Superior temporal gyrus (tissue), 1 donor: ENCODE results near the gene UBE2D1.
"Not testable (repeated sequence)": the region's sequence is repeated elsewhere in the genome, so short reads cannot be mapped to it uniquely, and the experiment has no call there.

Experiments used
- DNase-seq: peaks from one replicate; pipeline ENCODE4 v3.0.0-alpha.2; 2016; ENCODE audit errors: extremely low spot score

UBE2D1 gene

DNA sequence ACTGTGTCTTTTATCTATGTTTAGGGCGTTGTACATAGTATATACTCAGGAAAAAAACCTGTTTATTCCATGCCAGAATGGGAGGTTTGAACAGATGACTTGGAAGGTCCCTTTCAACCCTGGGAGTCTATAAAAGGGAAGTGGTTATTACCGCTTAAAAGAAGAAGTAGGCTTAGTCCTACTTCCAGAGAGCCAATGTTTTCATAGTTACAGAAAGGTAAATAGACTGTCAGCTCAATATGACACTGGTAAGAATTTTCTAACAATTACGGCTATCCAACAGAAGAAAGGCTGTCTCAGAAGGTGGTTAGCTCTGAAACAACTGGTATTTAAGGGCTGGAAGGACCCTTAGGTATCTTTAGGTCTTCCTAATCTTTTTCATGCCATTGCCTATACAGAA lies 49.3 kb downstream of the UBE2D1 start:
- DNase-seq: no peak

DNA sequence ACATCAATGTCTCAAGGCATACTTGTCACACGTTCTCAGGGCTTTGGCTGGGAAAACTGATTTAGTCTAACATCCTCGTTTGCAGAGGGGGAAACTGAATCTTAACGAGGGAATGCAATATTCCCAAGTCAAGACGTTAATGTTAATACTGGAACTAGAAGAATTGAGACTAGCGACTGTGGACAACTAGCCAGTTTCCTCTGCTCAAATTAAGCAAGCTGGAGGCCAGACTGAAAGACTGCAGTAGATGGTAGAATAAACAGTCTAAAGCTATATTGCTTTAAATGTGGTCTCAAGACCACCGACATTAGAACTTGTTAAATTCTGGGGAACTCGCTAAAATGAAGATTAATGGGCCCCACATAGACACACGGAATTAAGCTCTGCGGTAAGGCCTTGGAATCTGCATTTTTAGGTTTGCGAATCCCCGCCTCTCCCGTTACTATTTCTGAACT lies 49.8 kb downstream of the UBE2D1 start:
- DNase-seq: peak; percentile 68

DNA sequence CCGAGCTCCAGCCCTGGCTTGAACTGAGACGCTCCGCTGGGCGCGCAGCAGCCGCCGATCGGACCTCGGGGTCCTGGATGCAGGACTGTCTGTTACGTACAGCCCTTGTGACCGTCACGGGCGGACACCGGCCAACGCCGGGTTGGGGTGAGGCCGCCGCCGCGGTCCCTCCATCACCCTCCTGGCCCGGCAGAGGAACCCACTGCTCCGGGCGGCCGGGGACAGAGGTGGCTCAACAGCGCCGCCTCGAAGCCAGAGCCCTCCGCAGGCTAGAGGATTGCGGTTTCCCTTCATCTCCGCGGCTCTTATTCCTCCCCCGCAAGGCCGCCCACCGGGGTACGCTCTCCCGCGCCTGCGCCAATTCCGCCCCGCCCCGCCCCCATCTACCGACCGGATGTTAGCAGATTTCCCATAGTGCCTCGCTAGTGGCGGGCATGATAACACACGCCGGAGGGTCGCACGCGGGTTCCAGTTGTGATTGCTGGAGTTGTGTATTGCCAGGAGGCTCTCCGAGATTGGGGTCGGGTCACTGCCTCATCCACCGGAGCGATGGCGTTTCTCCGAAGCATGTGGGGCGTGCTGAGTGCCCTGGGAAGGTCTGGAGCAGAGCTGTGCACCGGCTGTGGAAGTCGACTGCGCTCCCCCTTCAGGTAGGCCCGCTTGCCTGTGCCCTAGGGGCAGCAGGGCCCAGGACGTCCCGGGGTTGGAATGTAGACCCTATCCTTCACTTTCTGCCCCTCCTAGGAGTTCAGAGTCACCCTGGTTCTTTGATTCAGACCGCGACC lies 50.4 kb downstream of the UBE2D1 start, which contains the start of gene TFAM:
Gene TFAM (plus strand): TSS at position 412 of the 785 bp plus-strand sequence. CDS start 138 bp downstream, at position 550.
- DNase-seq: peak; percentile 95

DNA sequence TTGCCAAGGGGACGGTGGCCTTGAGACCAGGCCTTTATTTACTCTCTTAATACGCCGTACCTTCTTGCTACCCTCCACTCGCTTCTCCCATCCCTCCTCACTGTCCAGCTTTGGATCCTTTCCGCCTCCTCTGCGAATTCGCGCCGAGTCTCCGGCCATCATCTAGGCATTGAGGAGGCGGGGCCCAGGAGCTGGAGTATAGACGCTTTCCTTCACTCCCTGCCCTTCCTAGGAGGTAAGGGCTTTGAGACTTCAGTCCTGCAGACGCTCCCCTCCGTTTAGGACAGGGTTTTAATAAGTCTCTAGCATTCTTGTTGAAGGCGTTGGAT lies 50.9 kb downstream of the UBE2D1 start:
- DNase-seq: no peak

DNA sequence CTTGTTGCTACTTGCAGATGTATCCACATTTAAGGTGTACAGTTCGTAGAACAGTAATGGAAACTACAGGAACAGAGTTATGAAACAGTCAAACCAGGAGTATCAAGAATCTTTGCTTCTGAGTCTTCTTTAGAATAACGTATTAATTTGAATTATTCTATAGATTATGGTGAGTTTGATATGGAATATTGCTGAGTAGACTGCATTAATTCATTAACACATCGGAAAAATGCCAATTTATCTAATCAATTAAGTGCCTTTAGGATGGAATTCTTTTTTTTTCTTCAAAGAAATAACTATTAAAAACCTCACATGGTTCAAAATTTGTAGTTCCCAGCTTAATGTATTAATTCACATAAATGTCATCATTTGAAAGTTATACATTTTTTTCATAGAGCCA lies 54.2 kb downstream of the UBE2D1 start:
- no peak for DNase-seq

DNA sequence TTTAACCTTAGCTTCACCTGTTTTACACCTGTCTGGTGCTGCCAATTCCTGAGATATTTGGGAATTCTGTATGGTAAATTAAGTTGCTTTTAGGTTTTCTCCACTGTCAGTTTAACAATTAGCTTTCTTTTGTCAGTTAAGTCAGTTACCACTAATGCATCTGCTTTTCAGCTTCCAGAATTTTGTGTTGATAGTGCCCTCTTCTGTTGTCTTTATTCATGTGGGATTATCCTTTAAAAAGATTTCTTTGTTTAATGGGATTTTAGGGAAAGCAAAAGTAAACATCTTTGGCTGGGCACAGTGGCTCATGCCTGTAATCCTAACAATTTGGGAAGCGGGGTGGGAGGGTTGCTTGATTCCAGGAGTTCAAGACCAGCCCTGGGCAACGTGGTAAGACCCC lies 58.5 kb downstream of the UBE2D1 start:
- DNase-seq: peak; percentile 54

DNA sequence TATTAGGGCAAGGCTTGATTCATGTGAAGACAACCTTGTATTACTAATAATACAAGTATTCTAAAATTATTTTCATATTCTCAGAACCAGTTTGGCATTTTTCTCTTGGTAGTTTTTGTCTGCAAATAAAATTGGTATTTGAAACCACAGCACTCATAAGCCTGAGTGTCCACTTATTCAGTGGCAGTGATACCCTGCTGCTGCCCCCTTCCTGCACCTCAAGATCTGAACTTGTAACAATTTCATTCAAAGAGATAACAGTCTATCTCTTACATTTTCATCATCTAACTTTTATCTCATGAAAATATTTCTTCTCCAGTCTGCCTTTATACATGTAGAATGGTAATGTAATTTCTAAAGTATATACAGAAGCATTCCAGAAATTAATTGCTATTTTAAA lies 59.7 kb downstream of the UBE2D1 start:
- no peak for DNase-seq

DNA sequence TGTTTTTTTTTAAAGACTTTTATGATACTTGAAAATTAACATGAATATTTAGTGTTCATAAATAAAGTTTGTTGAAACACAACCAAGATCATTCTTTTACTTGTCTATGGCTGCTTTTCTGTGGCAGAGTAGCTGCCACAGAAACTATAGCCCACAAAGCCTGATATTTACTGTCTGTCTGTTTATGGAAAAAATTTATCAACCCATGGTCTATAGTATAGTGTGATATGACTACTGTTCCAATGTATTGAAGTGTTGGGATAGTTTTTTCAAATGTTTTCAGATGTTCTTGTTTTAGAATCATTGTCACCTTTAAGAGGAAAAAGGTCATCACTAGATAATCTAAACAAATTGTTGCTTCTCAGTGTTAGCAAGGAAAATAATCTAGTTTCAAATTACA lies 61.3 kb downstream of the UBE2D1 start:
- DNase-seq: no peak

DNA sequence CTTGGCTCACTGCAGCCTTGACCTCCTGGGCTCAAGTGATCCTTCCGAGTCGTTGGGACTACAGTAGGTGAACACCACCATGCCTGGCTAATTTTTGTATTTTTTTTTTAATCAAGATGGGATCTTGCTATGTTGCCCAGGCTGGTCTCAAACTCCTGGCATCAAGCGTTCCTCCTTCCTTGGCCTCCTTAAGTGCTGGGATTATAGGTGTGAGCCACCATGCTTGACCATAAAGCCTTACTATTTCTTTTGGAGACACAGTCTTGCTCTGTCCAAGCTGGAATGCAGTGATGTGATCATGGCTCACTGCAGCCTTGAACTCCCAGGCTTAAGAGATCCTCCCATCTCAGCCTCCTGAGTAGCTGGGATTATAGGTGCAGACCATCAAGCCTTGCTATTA lies 63.0 kb downstream of the UBE2D1 start:
- DNase-seq: no peak

DNA sequence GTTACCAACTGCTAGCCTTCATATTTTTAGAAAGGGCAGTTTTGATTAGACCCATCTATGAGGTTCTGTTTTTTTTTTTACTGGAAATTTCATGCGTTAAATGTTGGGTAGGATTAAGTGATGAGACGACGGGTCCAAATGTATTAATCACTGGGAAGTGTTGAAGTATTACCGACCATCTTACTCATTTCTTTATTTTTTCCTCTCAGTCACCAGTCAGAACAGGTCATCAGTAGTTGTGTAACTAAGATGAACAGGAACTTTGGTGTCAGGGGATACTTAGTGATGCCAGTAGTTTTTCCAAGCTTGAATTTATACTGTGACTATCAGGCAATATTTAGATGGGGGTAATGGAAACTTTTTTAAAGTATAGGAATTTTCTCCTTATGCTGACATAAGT lies 64.6 kb downstream of the UBE2D1 start:
- DNase-seq: no peak

DNA sequence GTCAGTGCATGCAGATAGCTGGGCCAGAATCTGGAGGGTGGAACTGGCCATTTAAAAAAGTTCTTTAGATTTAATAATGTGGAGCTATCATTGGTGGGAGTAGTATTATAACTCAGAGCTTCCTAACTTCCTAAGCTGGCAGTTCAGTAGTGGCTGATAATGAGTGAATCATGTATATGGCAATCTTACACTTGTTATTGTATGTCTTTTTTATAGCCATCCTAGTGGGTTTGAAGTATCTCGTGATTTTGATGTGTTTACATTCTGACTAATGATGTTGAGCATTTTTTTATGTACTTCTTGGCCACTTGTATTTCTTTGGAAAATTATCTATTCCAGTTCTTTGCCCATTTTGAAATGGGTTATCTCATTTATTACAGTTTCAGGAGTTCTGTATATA lies 65.8 kb downstream of the UBE2D1 start:
- DNase-seq: no peak

DNA sequence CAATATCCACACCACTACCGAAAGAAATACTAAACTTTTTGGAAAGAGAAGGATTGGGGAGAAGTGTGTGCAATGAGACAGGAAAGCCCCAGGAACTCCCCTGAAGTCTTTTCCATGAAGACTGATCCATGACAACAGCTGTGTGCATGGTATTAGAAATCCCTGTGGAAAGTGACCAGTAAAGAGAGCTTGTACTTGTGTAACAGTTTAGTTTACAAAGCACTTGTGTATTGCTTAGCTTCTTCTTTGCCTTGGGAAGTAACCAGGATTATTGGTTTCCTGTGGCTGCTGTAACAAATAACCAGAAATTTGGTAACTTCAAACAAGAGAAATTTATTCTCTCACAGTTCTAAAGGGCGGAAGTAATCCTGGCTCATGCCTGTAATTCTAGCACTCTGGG lies 69.2 kb downstream of the UBE2D1 start:
- DNase-seq: no peak

DNA sequence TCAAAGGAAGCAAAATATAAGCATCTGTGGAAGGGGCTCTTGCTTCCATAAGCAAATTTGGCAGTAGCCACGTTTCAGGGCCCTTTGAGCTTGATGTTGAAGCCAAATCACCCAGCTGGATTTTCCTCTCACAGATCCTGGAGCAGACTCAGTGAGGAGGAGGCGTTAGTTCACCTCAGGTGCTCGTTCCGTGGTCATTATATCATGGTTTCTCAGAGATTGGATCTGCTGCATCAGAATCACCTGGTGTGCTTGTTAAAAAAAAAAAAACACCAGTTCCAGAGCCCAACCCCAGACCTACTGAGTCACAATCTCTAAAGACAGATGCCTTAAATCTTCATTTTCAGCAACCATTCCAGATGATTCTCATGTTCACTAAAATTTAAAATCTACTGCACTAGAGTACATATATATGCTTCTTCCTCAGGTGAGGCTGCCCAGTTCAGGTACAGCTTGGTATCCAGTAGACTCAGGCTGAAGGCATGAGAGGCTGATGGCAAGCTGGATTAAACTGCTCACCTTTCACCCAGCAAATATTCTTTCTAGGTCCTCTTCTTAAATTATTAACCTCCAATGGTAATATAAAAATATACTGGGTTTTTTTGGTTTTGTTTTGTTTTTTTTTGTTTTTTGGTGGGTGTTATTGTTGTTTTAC lies 75.3 kb downstream of the UBE2D1 start:
- DNase-seq: no peak

DNA sequence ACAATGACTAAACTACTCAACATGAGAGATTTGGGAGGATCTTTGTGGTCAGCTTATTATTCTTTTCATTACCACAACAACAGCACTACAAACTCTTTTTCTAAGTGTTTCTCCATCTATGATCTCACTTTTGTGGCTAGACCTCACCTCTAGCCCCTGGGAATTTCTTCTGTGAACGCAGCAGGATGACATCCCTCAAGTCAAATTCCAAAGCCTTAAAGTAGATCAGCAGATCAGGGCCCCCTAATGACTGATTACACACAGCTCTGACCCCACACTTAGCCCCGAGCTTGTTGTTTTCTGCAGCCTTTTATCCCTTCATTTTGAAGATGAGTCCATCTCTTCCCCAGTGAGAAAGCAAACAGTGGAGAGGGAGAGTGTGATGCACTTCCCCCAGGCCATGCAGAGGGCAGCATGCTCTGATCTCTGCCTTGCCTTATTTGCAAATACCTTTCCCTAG lies 77.7 kb downstream of the UBE2D1 start:
- no peak for DNase-seq

DNA sequence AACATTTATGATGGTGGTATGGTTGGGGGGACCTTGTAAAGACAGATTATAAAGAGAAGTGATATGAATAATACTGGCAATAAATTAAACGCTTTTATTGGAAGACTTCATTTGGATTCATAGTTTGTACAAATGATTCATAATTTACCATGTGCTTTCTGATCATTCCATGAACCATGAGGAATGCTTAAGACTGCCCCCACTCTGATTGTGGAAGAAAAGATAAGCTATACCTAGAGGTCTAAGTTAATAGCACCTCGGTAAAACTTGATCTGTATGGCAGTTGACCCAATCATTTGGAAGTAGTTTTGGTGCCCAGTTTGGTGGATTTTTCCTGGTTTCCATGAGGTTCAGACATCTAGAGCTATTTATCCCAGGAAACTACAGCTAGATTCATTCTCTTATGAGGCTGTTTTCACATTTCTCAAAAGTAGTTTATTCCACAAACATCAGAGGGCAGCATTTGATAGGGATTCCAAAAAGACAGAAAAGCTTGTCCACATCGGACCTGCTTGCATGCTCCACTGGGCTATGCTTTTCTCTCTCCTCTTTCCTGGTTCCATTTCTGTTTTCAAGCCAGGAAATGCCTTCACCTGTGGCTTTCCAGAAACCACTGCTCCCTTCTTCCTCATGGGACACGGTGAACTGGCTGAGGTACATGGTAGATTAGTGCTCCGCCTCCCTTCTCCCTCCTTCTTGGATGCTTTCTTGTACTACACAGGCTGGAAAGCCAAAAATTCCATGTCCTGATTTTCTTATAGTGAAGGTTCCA lies 79.7 kb downstream of the UBE2D1 start:
- peak; percentile 64 for DNase-seq

DNA sequence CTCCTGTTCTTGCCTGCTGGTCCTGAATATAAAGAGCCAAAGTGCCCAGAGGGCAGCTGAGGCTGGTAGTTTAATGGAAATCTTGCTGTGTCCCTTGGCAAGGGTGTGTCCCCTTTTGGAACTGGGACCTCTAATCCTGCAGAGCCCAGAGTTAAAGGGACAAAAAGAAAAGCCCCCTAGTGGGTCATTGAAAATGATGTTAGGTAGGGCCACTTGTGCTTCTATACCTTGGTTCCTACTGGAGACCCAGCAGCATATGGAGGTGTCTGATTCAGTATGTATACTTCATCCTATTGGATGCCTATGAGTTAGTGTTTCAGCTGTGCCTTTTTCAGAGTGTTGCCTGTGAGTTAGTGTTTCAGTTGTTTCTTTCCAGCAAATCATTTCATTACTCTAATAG lies 81.0 kb downstream of the UBE2D1 start:
- no peak for DNase-seq

DNA sequence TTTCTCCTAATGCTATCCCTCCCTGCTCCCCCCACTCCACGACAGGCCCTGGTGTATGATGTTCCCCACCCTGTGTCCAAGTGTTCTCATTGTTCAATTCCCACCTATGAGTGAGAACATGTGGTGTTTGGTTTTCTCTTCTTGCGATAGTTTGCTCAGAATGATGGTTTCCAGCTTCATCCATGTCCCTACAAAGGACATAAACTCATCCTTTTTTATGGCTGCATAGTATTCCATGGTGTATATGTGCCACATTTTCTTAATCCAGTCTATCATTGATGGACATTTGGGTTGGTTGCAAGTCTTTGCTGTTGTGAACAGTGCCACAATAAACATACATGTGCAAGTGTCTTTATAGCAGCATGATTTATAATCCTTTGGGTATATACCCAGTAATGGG lies 83.1 kb downstream of the UBE2D1 start:
- not testable (repeated sequence) for DNase-seq
